B cell (primary cell): ENCODE measurements around the gene HYAL1. TPM values are rescaled to one million over a fixed set of nuclear protein-coding genes. Genes with fewer than 3 reads are reported as not detected.

Experiments used
- ATAC-seq: fragments of 200-7000 bp; cut with Tn5 transposase; one replicate; pipeline ENCODE4 v1.10.0; 2021; ENCODE audit warnings: low read depth, mild to moderate bottlenecking, moderate number of reproducible peaks, moderate library complexity
- CTCF ChIA-PET: fragments of 350-600 bp; sonication (Branson Sonifier 250); formaldehyde crosslinking; loops from one replicate; lab custom pipeline; 2021; ENCODE audit warnings: antibody characterized with exemption, inconsistent platforms; lab: Charles Lee
- POLR2A ChIA-PET: fragments of 350-600 bp; sonication (Branson Sonifier 250); formaldehyde crosslinking; loops from one replicate; lab custom pipeline; 2021; ENCODE audit warnings: antibody characterized with exemption; lab: Charles Lee
- DNase-seq: peaks from one replicate; pipeline ENCODE4 v3.0.0; 2013
- H2AFZ ChIP-seq: 2 replicates; pipeline ENCODE4 v1.6.1; 2012; ENCODE audit warnings: mild to moderate bottlenecking, low read depth, low read length; ENCODE audit not compliant: insufficient read depth, poor library complexity, severe bottlenecking
- H3K27ac ChIP-seq, 2 donors: 1 replicate in 1 of 2; 2 replicates in 1 of 2; pipeline ENCODE4 v1.5.1; 2012 to 2013; ENCODE audit warnings: low read length in 2 of 2, mild to moderate bottlenecking in 2 of 2, moderate library complexity in 1 of 2
- H3K27me3 ChIP-seq, 4 experiments: fragments of 200-600 bp in 1 of 4; sonication (generic) in 1 of 4; replicated peaks in 1 of 4; 1 replicate in 2 of 4; 2 replicates in 2 of 4; pipeline versions ENCODE4 v1.6.1 to v1.7.0; 2013 to 2016; ENCODE audit warnings: low read length in 3 of 4, mild to moderate bottlenecking in 2 of 4, mixed read lengths in 1 of 4, moderate library complexity in 1 of 4; ENCODE audit not compliant: insufficient read depth in 4 of 4, control insufficient read depth in 3 of 4; ENCODE audit errors: control extremely low read depth in 1 of 4
- H3K36me3 ChIP-seq, 2 experiments: replicated peaks in 1 of 2; 1 replicate in 1 of 2; 2 replicates in 1 of 2; pipeline versions ENCODE4 v1.6.1 to v1.7.1; 2013; ENCODE audit warnings: low read length in 1 of 2; ENCODE audit not compliant: insufficient read depth in 2 of 2, control insufficient read depth in 1 of 2; ENCODE audit errors: control extremely low read depth in 1 of 2, extremely low read depth in 1 of 2
- H3K4me1 ChIP-seq, 2 donors: fragments of 200-600 bp in 1 of 2; sonication (generic) in 1 of 2; 1 replicate in 1 of 2; 2 replicates in 1 of 2; pipeline versions ENCODE4 v1.5.1 to v1.6.1; 2013 to 2017; ENCODE audit warnings: low read length in 2 of 2; ENCODE audit not compliant: control insufficient read depth in 2 of 2, insufficient read depth in 2 of 2
- H3K4me2 ChIP-seq: replicated peaks from 2 replicates; pipeline ENCODE3; 2012; ENCODE audit warnings: mild to moderate bottlenecking, low read depth, low read length; ENCODE audit not compliant: poor library complexity, severe bottlenecking
- H3K4me3 ChIP-seq, 5 experiments: fragments of 200-600 bp in 1 of 5; sonication (generic) in 1 of 5; 1 replicate in 3 of 5; 2 replicates in 2 of 5; pipeline versions ENCODE4 v1.5.1 to v1.7.0; 2011 to 2016; ENCODE audit warnings: low read length in 4 of 5, mild to moderate bottlenecking in 4 of 5, low read depth in 2 of 5, control low read depth in 1 of 5, moderate library complexity in 1 of 5; ENCODE audit not compliant: insufficient read depth in 1 of 5; ENCODE audit errors: control extremely low read depth in 1 of 5, extremely low read depth in 1 of 5
- H3K79me2 ChIP-seq: fragments of 200-600 bp; sonication (generic); one replicate; pipeline ENCODE4 v1.6.0; 2016; ENCODE audit warnings: low read length; ENCODE audit not compliant: control insufficient read depth, insufficient read depth
- H3K9ac ChIP-seq: fragments of 200-600 bp; sonication (generic); 2 replicates; pipeline ENCODE4 v1.6.1; 2017; ENCODE audit warnings: mild to moderate bottlenecking, low read length, moderate library complexity
- H3K9me3 ChIP-seq, 3 donors: one replicate each; pipeline versions ENCODE4 v1.6.1 to v1.7.1; 2013; ENCODE audit warnings: low read length in 2 of 3; ENCODE audit not compliant: control insufficient read depth in 2 of 3, insufficient read depth in 1 of 3; ENCODE audit errors: control extremely low read depth in 1 of 3
- H4K20me1 ChIP-seq: 2 replicates; pipeline ENCODE4 v1.6.0; 2012; ENCODE audit warnings: mild to moderate bottlenecking, low read length; ENCODE audit not compliant: insufficient read depth, control insufficient read depth, poor library complexity, severe bottlenecking
- H3K27ac Mint-ChIP-seq: one replicate; pipeline ENCODE4 v1.8.0; 2021; ENCODE audit warnings: mixed read lengths
- H3K27me3 Mint-ChIP-seq: one replicate; pipeline ENCODE4 v1.8.0; 2021; ENCODE audit warnings: mixed read lengths
- H3K4me1 Mint-ChIP-seq: one replicate; pipeline ENCODE4 v1.8.0; 2021; ENCODE audit warnings: mixed read lengths
- H3K4me3 Mint-ChIP-seq: one replicate; pipeline ENCODE4 v1.8.0; 2021; ENCODE audit warnings: mixed read lengths
- H3K9me3 Mint-ChIP-seq: one replicate; pipeline ENCODE4 v1.8.0; 2022; ENCODE audit warnings: mixed read lengths; ENCODE audit not compliant: insufficient read depth
- EZH2 ChIP-seq: IDR thresholded peaks from 2 replicates; pipeline ENCODE4 v1.6.1; 2012; ENCODE audit warnings: borderline replicate concordance, low read depth, mild to moderate bottlenecking, moderate library complexity, low read length; ENCODE audit not compliant: insufficient read depth, poor library complexity, severe bottlenecking
- WGBS: methylation state at CpG from one replicate; pipeline ENCODE4 v1.1.5; 2013; ENCODE audit warnings: missing lambda C conversion rate; ENCODE audit not compliant: insufficient coverage; 5-methylcytosine and 5-hydroxymethylcytosine counted together
- intact Hi-C: fragments of 100-400 bp; cut with micrococcal nuclease; formaldehyde crosslinking; loops from one replicate; pipeline ENCODE4 v1.10.0; 2022
- polyA plus RNA-seq: library from polyadenylated mRNA; depleted of rRNA; stranded (reverse); fragments of >200 nt; gene quantifications from 2 replicates; pipeline ENCODE4 v1.2.3, GENCODE V29; 2012
- total RNA-seq, 2 donors: library from RNA; stranded (reverse); fragments of 120-200 nt in 1 of 2; gene quantifications; 1 replicate in 1 of 2; 2 replicates in 1 of 2; pipeline versions ENCODE4 v1.2.3 to v1.2.4, GENCODE V29; 2013 to 2022
- TF ChIP-seq, protein P1 (sequence below): fragments of 200-600 bp; IDR thresholded peaks from one replicate; pipeline ENCODE4 v1.8.0; 2022; ENCODE audit warnings: antibody characterized with exemption, mild to moderate bottlenecking

The HYAL1 gene
- total and polyA plus RNA-seq, 2 donors (not counting 1 experiment from before 2014, with no cell fraction given): 0.12 to 0.30 TPM

DNA sequence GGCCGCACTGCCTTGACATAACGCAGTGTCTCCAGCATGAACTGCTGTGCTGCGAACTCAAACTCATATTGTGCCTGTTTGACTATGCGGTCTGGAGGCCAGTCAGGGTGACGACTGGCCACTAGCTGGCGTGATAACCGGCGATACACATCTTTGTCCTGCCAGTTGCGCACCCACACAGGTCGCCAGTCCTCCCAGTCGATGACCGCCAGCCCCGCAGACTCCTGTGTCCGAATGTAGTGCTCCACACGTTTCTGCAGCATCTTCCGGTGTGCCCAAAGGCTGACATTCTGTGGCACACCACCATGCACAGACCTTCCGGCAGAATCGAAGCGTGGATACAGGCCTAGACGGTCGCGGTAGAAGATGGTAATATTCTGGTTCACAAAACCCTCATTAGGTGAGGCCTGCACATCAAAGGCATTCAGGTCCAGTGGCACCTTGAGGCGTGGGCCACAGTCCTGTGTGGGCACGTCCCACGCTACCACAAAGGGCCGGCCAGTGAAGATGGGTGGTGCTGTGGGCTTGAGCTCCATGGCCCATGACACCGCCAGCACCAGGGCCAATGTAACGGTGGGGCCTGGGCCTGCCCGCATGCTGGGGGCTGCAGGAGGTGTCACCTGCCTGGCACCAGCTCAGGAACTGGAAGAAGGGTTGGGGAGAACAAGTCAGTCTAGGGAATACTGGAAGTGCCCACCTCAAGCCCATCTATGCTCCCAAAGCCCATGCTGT is 16.7 kb upstream of the HYAL1 start:
- ATAC-seq (no peak), DNase-seq (no peak)
- H3K4me1 ChIP-seq: peaks cover 25 to 62% of the 10 kb centered on the region in 2 donors
- TF ChIP-seq, protein P1, sequence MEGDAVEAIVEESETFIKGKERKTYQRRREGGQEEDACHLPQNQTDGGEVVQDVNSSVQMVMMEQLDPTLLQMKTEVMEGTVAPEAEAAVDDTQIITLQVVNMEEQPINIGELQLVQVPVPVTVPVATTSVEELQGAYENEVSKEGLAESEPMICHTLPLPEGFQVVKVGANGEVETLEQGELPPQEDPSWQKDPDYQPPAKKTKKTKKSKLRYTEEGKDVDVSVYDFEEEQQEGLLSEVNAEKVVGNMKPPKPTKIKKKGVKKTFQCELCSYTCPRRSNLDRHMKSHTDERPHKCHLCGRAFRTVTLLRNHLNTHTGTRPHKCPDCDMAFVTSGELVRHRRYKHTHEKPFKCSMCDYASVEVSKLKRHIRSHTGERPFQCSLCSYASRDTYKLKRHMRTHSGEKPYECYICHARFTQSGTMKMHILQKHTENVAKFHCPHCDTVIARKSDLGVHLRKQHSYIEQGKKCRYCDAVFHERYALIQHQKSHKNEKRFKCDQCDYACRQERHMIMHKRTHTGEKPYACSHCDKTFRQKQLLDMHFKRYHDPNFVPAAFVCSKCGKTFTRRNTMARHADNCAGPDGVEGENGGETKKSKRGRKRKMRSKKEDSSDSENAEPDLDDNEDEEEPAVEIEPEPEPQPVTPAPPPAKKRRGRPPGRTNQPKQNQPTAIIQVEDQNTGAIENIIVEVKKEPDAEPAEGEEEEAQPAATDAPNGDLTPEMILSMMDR: no peak
- no peak for TF ChIP-seq EZH2
- Mint-ChIP-seq H3K27me3 (no peaks in the 10 kb centered on the region), H3K4me3 (peak overlapping the region; percentile 98), H3K27ac (peak overlapping the region; percentile 92), H3K4me1 (peaks cover 53% of the 10 kb centered on the region), H3K9me3 (no peaks in the 10 kb centered on the region)
- H3K9me3 ChIP-seq: peaks cover 0 to 3% (median 0%) of the 10 kb centered on the region in 3 donors
- no peaks in the 10 kb centered on the region for H4K20me1 ChIP-seq
- ChIA-PET POLR2A (interaction anchor here (0.6 to 1.5 kb wide), 2 partner anchors 28 to 1737 kb away, joined by 3 to 4 read pairs; partner anchors contain the start of gene IFRD2), CTCF (interaction anchor here (0.7 to 0.8 kb wide), 2 partner anchors 16 to 21 kb away, joined by 3 read pairs; partner anchors contain the start of genes HYAL3 and NAA80)
- peak overlapping the region; percentile 96 for H3K9ac ChIP-seq
- no peaks in the 10 kb centered on the region for H3K79me2 ChIP-seq
- 98% methylated on average over 28 of the region's 29 CpGs for WGBS
- H2AFZ ChIP-seq: peak overlapping the region; percentile 99
- H3K27ac ChIP-seq: no peak overlapping the region
- H3K27me3 ChIP-seq: no peaks in the 10 kb centered on the region
- peak overlapping the region; percentile 65 to 95 (median 80) for H3K4me3 ChIP-seq
- peak overlapping the region; percentile 95 for H3K4me2 ChIP-seq
- intact Hi-C loops: loop anchor here (2.0 to 5.0 kb wide), 3 partner anchors 17 to 125 kb away; partner anchors contain the start of gene GNAI2
- peaks cover 0 to 5% of the 10 kb centered on the region in 2 experiments for H3K36me3 ChIP-seq
